Activated naive CD4-positive, alpha-beta T cell treated with anti-CD3 and anti-CD28 coated beads for 36 hours (primary cell): ENCODE measurements around the gene UBE2G2. TPM values are rescaled to one million over a fixed set of nuclear protein-coding genes. Genes with fewer than 3 reads are reported as not detected.

Experiments used
- CTCF ChIA-PET: fragments of 350-600 bp; sonication (Branson Sonifier 250); formaldehyde crosslinking; loops from one replicate; lab custom pipeline; 2021; ENCODE audit warnings: antibody characterized with exemption; lab: Charles Lee
- DNase-seq: peaks from one replicate; pipeline ENCODE4 v3.0.0-alpha.2; 2020
- H3K27ac Mint-ChIP-seq: one replicate; pipeline ENCODE4 v1.8.0; 2021; ENCODE audit warnings: mild to moderate bottlenecking, mixed read lengths
- H3K27me3 Mint-ChIP-seq: one replicate; pipeline ENCODE4 v1.8.0; 2021; ENCODE audit warnings: low read depth, mixed read lengths
- H3K36me3 Mint-ChIP-seq: one replicate; pipeline ENCODE4 v1.8.0; 2021; ENCODE audit warnings: low read depth, mixed read lengths
- H3K4me1 Mint-ChIP-seq: one replicate; pipeline ENCODE4 v1.8.0; 2021; ENCODE audit warnings: low read depth, mixed read lengths
- H3K4me3 Mint-ChIP-seq: one replicate; pipeline ENCODE4 v1.8.0; 2021; ENCODE audit warnings: mild to moderate bottlenecking, moderate library complexity, mixed read lengths
- H3K9me3 Mint-ChIP-seq: one replicate; pipeline ENCODE4 v1.8.0; 2021; ENCODE audit warnings: mixed read lengths
- intact Hi-C: fragments of 100-400 bp; cut with micrococcal nuclease; formaldehyde crosslinking; loops from one replicate; pipeline ENCODE4 v1.15.1; 2023
- total RNA-seq, 2 experiments: library from RNA; stranded (reverse); gene quantifications; one replicate each; pipeline ENCODE4 v1.2.3, GENCODE V29; 2021

UBE2G2 gene
- total RNA-seq, 2 experiments from 2014 or later = 94.0 to 95.2 TPM

GRCh38 chr21:44844256-44844655 lies 42.6 kb upstream of the UBE2G2 start:
- no peak overlapping the region for H3K4me3 Mint-ChIP-seq
- no peaks in the 10 kb centered on the region for H3K27me3 Mint-ChIP-seq

GRCh38 chr21:44842721-44843445 lies 41.3 kb upstream of the UBE2G2 start:
- H3K4me1 Mint-ChIP-seq = peaks cover 13% of the 10 kb centered on the region
- no peak for DNase-seq
- no peaks in the 10 kb centered on the region for H3K27me3 Mint-ChIP-seq
- no peak overlapping the region for H3K27ac Mint-ChIP-seq
- intact Hi-C loops = no loop called here
- H3K4me3 Mint-ChIP-seq = no peak overlapping the region
- H3K9me3 Mint-ChIP-seq = no peaks in the 10 kb centered on the region
- CTCF ChIA-PET = no interaction called here
- no peaks in the 10 kb centered on the region for H3K36me3 Mint-ChIP-seq

More at GRCh38 chr21:44844256-44844655, 42.6 kb upstream of the UBE2G2 start:
- Mint-ChIP-seq H3K36me3 (peaks cover 4% of the 10 kb centered on the region), H3K9me3 (no peaks in the 10 kb centered on the region), H3K27ac (no peak overlapping the region), H3K4me1 (peaks cover 13% of the 10 kb centered on the region)
- intact Hi-C loops = no loop called here
- CTCF ChIA-PET = interaction anchor here (0.6 kb wide), 1 partner anchor 51 kb away, joined by 3 read pairs; no protein-coding TSS in a partner anchor
- no peak for DNase-seq

DNA sequence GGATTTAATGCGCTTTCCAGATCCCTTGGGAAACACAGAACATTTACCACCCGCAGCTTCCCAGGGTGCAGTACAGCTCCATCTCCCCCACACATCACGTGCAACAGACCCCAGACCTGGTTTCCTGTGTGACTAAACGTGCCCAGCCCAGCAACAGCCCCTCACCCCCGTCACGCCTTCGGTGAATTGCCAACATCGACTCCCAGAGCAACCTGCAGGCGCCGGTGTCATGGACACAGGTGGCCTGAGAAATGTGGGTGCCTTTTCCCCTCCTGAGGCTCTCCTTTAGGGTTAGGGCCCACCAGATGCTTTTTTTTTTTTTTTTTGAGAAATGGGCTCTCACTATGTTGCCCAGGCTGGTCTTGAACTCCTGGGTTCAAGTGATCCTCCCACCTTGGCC lies 40.5 kb upstream of the UBE2G2 start:
- Mint-ChIP-seq H3K4me3 (no peak overlapping the region), H3K27ac (no peak overlapping the region), H3K27me3 (no peaks in the 10 kb centered on the region), H3K36me3 (no peaks in the 10 kb centered on the region), H3K9me3 (no peaks in the 10 kb centered on the region), H3K4me1 (peaks cover 13% of the 10 kb centered on the region)
- DNase-seq = no peak
- CTCF ChIA-PET = no interaction called here
- intact Hi-C loops = no loop called here

DNA sequence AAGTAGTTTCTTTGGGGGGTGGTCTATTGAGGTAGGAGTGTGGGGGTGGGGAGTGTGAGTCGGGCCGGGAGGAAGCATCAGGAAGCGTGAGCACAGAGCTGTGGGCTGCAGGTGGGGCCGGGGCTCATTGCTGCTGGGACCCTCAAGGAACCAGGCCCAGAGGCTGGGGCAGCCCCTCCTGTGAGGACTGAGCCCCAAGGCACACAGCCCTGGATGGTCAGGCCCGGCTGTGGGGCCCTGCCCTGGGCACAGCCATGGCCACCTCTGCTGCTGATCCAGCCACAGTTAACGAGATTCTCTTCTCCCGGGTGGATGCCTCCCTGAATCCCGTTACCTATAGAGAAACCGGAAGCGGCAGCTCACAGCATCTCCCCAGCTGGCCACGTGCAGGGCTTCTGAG lies 39.2 kb upstream of the UBE2G2 start:
- H3K27me3 Mint-ChIP-seq = no peaks in the 10 kb centered on the region
- H3K4me3 Mint-ChIP-seq = no peak overlapping the region
- H3K4me1 Mint-ChIP-seq = peaks cover 4% of the 10 kb centered on the region
- H3K9me3 Mint-ChIP-seq = no peaks in the 10 kb centered on the region
- CTCF ChIA-PET = no interaction called here
- intact Hi-C loops = no loop called here
- H3K36me3 Mint-ChIP-seq = no peaks in the 10 kb centered on the region
- no peak overlapping the region for H3K27ac Mint-ChIP-seq
- no peak for DNase-seq

GRCh38 chr21:44838951-44839350 lies 37.3 kb upstream of the UBE2G2 start:
- no peaks in the 10 kb centered on the region for H3K36me3 Mint-ChIP-seq
- no peak for DNase-seq
- intact Hi-C loops = no loop called here
- CTCF ChIA-PET = no interaction called here
- H3K27ac Mint-ChIP-seq = no peak overlapping the region
- H3K4me1 Mint-ChIP-seq = no peaks in the 10 kb centered on the region
- H3K27me3 Mint-ChIP-seq = no peaks in the 10 kb centered on the region
- H3K4me3 Mint-ChIP-seq = no peak overlapping the region
- H3K9me3 Mint-ChIP-seq = no peaks in the 10 kb centered on the region

DNA sequence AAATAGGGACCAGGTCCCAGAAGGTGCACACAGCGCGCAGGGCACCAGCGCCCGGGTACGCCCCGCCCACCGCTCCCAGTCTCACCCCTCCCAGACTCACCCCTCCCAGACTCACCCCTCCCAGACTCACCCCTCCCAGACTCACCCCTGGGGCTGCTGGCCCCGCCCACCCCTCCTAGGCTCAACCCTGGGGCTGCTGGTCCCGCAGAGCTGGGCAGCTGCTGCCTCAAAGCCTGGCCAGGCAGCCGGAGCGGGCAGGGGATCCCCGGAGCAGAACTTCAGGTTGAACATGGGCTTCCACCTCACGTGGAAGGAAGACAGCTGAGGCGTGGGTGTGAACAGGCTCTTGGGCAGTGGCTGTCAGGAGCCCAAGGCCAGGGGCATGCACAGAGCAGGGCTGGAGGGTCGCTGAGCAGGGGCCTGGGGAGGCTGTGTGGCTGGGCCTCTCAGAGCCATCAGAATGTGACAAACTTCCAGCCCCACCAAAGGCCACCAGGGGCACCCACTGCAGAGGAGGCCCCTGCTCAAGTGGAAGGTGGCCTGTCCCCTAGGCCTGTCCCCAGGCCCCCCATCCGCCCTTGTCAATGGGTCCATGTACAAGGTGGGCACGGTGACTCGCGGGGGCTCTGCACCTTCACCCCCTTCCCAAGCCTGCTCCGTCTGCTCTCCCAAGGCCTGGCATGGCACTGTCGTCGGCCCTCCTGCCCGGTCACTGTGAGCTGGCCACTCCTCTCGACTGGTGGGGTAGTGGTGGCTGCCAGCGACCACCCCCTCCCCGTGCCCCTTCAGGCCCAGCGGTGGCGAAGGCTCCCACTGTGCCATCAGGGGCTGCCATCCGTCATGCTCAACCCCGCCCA lies 36.6 kb upstream of the UBE2G2 start:
- CTCF ChIA-PET = no interaction called here
- no peaks in the 10 kb centered on the region for H3K9me3 Mint-ChIP-seq
- H3K27ac Mint-ChIP-seq = no peak overlapping the region
- no peaks in the 10 kb centered on the region for H3K4me1 Mint-ChIP-seq
- intact Hi-C loops = no loop called here
- H3K4me3 Mint-ChIP-seq = no peak overlapping the region
- no peak for DNase-seq
- no peaks in the 10 kb centered on the region for H3K36me3 Mint-ChIP-seq
- no peaks in the 10 kb centered on the region for H3K27me3 Mint-ChIP-seq

DNA sequence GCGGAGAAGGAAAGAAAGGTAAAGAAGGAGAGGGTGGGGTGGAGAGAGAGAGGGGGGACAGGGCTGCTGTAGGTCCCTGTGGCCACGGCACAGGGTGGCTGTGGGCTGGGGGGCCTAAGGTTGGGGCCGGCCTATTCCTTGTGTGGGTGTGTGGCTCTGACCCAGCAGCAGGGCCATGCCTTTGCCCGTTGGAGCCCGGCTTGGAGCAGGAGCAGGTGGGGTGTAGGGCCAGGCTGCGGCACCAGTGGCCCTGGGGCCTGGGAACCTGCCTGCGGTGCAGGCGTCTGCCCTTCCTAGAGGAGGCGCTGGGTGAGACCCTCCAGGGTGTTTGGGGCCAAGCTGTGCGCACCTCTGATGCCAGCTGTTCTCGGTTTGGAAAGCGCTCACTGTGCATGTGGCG lies 35.9 kb upstream of the UBE2G2 start:
- no peaks in the 10 kb centered on the region for H3K36me3 Mint-ChIP-seq
- H3K27me3 Mint-ChIP-seq = no peaks in the 10 kb centered on the region
- no peak overlapping the region for H3K27ac Mint-ChIP-seq
- CTCF ChIA-PET = no interaction called here
- H3K9me3 Mint-ChIP-seq = no peaks in the 10 kb centered on the region
- H3K4me3 Mint-ChIP-seq = no peak overlapping the region
- DNase-seq = no peak
- H3K4me1 Mint-ChIP-seq = no peaks in the 10 kb centered on the region
- intact Hi-C loops = no loop called here

GRCh38 chr21:44836666-44837471 lies 35.2 kb upstream of the UBE2G2 start:
- intact Hi-C loops = no loop called here
- H3K36me3 Mint-ChIP-seq = no peaks in the 10 kb centered on the region
- H3K4me1 Mint-ChIP-seq = no peaks in the 10 kb centered on the region
- no peak overlapping the region for H3K27ac Mint-ChIP-seq
- H3K27me3 Mint-ChIP-seq = no peaks in the 10 kb centered on the region
- CTCF ChIA-PET = no interaction called here
- H3K9me3 Mint-ChIP-seq = no peaks in the 10 kb centered on the region
- H3K4me3 Mint-ChIP-seq = no peak overlapping the region
- DNase-seq = no peak

DNA sequence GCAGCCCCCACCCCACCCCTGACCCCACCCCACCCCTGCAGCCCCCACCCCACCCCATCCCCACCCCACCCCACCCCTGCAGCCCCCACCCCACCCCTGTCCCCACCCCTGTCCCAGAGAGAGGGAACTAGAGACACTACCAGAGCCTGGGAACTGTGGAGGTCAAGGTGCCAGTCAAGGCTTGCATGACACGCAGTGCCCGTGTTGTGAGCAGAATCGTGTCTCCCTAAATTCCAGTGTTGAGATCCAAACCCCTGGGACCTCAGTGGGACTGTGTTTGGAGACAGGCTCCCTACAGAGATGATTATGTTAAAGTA lies 34.7 kb upstream of the UBE2G2 start:
- CTCF ChIA-PET = no interaction called here
- H3K27me3 Mint-ChIP-seq = no peaks in the 10 kb centered on the region
- H3K4me3 Mint-ChIP-seq = no peak overlapping the region
- H3K4me1 Mint-ChIP-seq = peaks cover 2% of the 10 kb centered on the region
- intact Hi-C loops = no loop called here
- no peak for DNase-seq
- H3K27ac Mint-ChIP-seq = no peak overlapping the region
- no peaks in the 10 kb centered on the region for H3K9me3 Mint-ChIP-seq
- H3K36me3 Mint-ChIP-seq = no peaks in the 10 kb centered on the region

DNA sequence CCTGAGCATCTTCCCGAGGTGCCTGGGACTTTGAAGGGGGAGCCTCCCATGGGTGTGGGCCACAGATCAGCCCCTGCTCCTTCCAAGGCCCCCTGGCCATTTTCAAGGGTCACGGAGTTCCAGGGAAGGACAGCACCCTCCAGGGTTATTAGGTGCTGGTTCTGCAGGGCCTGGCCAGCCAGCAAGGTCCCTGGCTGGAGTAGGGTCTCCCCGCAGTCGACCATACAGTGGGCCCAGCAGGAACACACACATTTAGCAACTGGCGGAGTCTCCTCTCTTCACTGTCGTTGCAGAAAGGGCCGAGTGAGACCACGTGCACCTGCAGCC lies 34.0 kb upstream of the UBE2G2 start:
- intact Hi-C loops = no loop called here
- CTCF ChIA-PET = no interaction called here
- Mint-ChIP-seq H3K9me3 (no peaks in the 10 kb centered on the region), H3K27ac (no peak overlapping the region), H3K4me3 (no peak overlapping the region), H3K4me1 (peaks cover 6% of the 10 kb centered on the region), H3K36me3 (no peaks in the 10 kb centered on the region), H3K27me3 (no peaks in the 10 kb centered on the region)
- no peak for DNase-seq

GRCh38 chr21:44834951-44835646 lies 33.5 kb upstream of the UBE2G2 start:
- no peak overlapping the region for H3K27ac Mint-ChIP-seq
- H3K4me3 Mint-ChIP-seq = no peak overlapping the region
- H3K27me3 Mint-ChIP-seq = no peaks in the 10 kb centered on the region
- H3K4me1 Mint-ChIP-seq = peaks cover 9% of the 10 kb centered on the region
- no peak for DNase-seq
- intact Hi-C loops = no loop called here
- H3K36me3 Mint-ChIP-seq = no peaks in the 10 kb centered on the region
- CTCF ChIA-PET = no interaction called here
- no peaks in the 10 kb centered on the region for H3K9me3 Mint-ChIP-seq

DNA sequence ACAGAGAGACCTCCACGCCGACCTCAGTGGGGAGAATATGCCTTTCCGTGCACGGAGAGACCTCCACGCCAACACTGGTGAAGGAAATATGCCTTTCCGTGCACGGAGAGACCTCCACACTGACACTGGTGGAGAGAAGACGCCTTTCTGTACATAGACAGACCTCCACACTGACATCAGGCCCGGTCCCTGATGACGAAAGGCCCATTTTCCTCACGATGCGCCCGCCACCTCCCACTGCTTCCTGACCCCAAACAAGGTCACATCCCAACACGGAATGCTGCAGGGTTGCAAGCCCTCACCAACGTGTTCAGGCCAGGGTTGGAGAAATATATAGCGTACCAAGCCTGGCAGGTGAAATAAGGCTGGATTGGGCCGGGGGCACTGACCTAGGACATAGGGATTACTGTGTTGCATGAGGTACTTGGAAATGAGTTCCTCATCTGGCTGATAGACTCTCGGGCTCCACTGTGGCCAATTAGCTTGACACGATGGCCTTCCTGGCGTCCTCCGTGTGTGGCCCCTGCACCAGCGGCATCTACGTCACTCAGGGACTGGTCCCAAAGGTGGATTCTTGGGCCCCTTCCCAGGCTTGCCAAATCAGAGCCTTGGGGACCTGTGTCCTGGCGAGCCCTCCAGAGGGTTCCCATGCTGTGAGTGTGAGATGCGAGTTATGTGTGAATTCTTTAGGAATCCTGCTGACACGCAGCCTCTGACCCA lies 32.8 kb upstream of the UBE2G2 start:
- H3K36me3 Mint-ChIP-seq = no peaks in the 10 kb centered on the region
- CTCF ChIA-PET = no interaction called here
- no peaks in the 10 kb centered on the region for H3K27me3 Mint-ChIP-seq
- intact Hi-C loops = no loop called here
- peaks cover 16% of the 10 kb centered on the region for H3K4me1 Mint-ChIP-seq
- no peaks in the 10 kb centered on the region for H3K9me3 Mint-ChIP-seq
- no peak overlapping the region for H3K4me3 Mint-ChIP-seq
- DNase-seq = no peak
- no peak overlapping the region for H3K27ac Mint-ChIP-seq
